ENCODE data around the gene USP6NL.

USP6NL gene

DNA sequence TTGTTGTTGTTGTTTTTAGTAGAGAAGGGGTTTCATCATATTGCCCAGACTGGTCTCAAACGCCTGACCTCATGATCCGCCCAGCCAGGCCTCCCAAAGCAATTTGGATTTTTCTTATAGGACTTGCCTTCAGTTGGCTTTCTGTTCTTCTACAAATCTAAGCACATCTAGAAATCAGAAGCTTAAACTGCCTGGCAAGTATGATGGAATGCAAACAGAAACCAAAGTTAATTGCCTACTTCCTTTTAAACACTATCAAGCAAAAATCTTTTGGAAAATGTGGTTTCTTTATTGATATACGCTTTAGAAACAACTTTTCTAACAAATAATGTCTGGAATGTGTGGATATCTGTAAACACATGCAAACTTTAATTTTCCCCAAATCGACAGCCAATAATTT, 64.9 kb downstream of the USP6NL start:
- TF ChIP-seq, protein P1, sequence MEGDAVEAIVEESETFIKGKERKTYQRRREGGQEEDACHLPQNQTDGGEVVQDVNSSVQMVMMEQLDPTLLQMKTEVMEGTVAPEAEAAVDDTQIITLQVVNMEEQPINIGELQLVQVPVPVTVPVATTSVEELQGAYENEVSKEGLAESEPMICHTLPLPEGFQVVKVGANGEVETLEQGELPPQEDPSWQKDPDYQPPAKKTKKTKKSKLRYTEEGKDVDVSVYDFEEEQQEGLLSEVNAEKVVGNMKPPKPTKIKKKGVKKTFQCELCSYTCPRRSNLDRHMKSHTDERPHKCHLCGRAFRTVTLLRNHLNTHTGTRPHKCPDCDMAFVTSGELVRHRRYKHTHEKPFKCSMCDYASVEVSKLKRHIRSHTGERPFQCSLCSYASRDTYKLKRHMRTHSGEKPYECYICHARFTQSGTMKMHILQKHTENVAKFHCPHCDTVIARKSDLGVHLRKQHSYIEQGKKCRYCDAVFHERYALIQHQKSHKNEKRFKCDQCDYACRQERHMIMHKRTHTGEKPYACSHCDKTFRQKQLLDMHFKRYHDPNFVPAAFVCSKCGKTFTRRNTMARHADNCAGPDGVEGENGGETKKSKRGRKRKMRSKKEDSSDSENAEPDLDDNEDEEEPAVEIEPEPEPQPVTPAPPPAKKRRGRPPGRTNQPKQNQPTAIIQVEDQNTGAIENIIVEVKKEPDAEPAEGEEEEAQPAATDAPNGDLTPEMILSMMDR (IDR thresholded peaks at IDR 0.05; ENCODE audit: insufficient read depth, low read depth, low read length, missing control alignments) = no peak
- peak; percentile 13 for DNase-seq (ENCODE audit: low read depth)
- no peak overlapping the region for H3K4me3 ChIP-seq (ENCODE audit: low read length)

DNA sequence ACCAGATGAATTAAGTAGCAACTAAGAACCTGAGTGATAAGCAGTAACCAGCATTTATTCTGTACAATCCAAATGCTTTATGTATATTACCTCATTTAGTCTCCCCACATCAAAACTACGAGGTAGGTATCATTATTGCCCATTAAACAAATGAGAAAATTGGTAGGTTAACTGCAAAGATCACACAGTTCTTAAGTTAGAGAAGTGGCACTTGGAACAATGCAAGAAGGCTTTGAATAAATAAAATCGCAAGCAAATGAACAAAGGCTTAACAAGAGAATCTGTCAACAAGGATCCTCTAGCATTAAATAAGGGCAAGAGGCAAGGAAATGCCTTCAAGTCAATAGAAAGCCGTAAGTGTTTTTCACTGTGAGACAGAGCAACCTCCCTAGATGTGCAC, 70.2 kb downstream of the USP6NL start:
- DNase-seq (ENCODE audit: low read depth) = no peak
- H3K4me3 ChIP-seq (ENCODE audit: low read length) = no peak overlapping the region
- TF ChIP-seq, protein P1 (IDR thresholded peaks at IDR 0.05; ENCODE audit: insufficient read depth, low read depth, low read length, missing control alignments) = no peak

DNA sequence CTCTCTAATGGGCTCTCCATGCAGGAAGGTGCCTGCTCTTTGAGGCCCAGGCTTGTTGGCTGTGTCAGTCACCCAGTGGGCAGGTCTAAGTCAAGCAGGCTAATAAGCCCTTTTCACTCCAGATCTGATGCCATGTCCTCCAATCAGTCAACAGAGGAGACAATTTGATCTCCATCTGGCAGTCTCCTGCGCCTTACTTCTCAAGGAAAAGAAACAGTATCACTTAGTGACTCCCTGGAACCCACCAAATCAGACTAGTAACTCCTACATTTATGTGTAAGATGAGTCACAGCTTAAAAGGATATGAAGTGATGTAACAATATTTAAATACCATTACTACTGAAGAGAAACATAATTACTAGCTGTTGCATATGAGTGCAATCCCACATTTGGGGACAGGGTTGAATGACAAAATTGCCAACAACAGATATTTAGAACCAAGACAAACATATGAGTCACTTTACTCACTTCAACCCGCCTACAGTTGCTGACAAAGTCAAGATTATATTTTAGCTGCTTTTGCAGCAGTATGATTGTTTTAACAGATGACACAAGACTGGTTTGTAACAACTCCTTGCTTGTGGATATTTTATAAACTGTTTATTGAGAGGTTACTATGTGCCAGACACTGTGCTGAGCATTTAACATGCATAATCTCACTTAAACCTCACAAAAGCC, 72.1 kb downstream of the USP6NL start:
- TF ChIP-seq, protein P1 (IDR thresholded peaks at IDR 0.05; ENCODE audit: insufficient read depth, low read depth, low read length, missing control alignments) = no peak
- DNase-seq (ENCODE audit: low read depth) = peak; percentile 62
- H3K4me3 ChIP-seq (ENCODE audit: low read length) = no peak overlapping the region

DNA sequence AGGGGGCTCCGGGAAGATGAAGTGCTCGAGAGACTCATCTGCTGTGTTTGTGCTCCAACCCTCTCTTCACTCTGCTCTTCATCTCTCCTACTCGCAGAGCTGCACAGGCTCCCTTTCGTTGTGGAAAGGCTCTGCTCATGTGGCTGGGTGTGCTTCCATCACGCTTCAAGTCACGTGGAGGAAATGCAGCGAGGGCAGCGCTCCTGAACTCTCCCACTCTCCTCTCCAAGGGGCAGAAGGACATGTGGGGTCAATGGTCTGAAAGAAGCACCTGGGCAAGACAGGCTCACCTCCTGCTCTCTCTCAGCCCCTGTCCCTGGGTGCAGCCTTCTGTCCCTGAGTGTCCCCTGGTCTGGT, 72.6 kb downstream of the USP6NL start:
- H3K4me3 ChIP-seq (ENCODE audit: low read length) = no peak overlapping the region
- TF ChIP-seq, protein P1 (IDR thresholded peaks at IDR 0.05; ENCODE audit: insufficient read depth, low read depth, low read length, missing control alignments) = no peak

DNA sequence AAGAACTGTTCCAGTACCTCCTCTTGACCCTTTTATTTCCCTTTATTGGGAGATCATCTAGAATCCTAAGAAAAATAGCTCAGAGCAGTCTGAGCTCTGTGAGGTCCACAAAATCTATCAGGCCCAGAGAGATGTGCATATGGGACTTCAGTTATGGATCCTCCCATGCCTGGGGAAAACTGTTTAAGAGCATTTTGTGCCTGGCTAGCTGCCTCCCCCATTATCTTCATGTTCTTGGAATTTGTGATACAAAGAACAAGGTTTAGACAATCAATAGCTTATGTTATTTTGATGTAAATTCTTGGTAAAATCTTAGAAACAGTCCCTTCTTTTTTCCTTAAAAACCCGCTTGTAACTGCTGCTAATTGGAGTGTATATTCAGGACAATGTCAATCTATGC, 75.2 kb downstream of the USP6NL start:
- no peak overlapping the region for H3K4me3 ChIP-seq (ENCODE audit: low read length)
- TF ChIP-seq, protein P1 (IDR thresholded peaks at IDR 0.05; ENCODE audit: insufficient read depth, low read depth, low read length, missing control alignments) = no peak
- no peak for DNase-seq (ENCODE audit: low read depth)

More for the DNA sequence above, 72.6 kb downstream of the USP6NL start:
- no peak for DNase-seq (ENCODE audit: low read depth)

DNA sequence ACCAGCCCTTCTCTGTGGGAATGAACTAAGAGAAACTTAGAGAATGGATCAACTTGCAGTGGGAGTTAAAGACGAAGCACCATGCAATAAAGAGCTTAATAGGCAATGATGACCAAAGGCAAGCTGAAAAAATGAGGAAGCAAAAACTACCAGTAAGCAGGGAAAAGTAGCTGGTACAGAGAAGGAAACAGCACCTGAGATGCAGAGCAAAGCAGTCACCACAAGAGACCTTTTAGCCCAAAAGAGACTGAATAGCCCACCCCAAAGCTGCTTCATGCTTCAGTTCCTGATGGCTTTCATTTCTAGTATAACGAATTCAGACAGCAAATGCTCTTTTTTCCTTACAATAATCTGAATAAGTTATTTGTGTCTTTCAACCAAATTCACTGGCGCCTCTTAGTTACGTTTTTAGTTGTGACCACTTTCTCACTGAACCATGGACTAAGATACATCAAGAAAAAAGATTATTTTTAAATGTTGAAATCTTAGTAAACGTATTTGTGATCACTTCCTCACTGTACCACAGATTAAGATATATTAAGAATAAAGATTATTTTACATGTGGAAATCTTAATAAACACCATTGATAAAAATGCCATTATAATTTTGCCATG, 76.0 kb downstream of the USP6NL start:
- no peak overlapping the region for H3K4me3 ChIP-seq (ENCODE audit: low read length)
- TF ChIP-seq, protein P1 (IDR thresholded peaks at IDR 0.05; ENCODE audit: insufficient read depth, low read depth, low read length, missing control alignments) = no peak
- DNase-seq (ENCODE audit: low read depth) = no peak

DNA sequence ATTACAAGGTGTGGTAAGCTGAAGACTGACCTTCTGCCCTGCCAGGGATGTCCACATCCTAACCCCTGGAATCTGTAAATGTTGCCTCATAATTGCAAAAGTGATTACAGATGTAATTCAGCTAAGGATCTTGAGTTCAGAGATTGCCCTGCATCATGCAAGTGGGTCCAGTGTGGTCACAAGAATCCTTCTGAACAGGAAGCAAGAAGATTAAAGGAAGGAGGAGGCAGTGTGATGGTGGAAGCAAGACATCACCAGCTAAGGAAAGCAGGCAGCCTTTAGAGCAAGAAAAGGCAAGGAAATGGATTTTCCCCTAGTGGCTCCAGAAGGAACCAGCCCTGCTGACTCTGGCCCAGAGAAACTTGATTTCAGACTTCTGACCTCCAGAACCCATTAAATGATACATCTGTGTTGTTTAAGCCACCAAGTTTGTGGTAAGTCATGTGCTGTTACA, 78.1 kb downstream of the USP6NL start:
- H3K4me3 ChIP-seq (ENCODE audit: low read length) = no peak overlapping the region
- peak; percentile 9 for DNase-seq (ENCODE audit: low read depth)
- TF ChIP-seq, protein P1 (IDR thresholded peaks at IDR 0.05; ENCODE audit: insufficient read depth, low read depth, low read length, missing control alignments) = peak; percentile 36

Data from epithelial cell of esophagus (primary cell).